Measurements from ENCODE around the gene MEF2C. TPM values are rescaled to one million over a fixed set of nuclear protein-coding genes. Genes with fewer than 3 reads are reported as not detected.

Gene MEF2C
- total RNA-seq, 4 donors from 2014 or later, result 51.0 to 78.6 (median 65.7) TPM

DNA sequence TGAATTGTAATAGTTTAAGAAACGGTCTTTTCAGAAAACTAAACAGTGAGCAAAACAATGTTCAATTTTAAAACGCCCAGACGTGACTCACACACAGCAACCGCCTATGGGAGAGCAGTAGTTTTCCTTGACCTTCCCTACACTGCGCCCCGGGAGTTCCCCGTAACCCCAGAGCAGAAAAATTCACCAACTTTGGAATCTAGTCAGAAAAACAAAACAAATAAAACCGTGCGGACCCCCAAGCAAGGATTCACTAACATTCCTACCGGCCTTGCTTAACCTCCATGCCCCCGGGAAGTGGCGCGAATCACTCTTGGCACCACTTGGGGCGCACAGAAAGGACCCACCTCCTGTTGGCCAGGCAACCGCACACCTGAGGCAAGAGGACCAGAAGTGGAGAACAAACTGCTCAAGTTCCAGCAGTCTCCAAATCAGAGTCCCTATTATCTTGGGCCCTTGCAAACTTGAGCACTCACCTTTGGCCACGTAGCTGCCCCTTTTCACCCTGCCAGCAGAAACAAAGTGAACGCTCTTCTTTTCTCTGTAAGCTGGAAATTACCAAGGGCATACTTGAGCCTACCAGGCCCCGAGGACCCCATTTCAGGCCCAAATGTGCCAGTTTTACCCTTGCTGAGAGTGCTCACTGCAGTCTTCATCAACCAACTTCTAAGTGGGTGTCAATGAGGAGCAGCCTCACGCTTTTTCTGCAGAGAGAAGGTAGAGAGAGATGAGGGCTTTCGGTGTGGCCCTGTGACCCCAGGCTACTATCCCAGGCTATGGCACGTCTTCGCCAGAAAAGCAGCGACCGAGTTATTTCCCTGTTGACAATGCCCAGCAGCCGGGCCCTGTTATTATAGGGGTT lies 189.7 kb downstream of the MEF2C start:
- DNase-seq, result no peak
- no peak overlapping the region for H3K4me3 ChIP-seq (replicated peaks in 1 of 3)
- H3K27me3 ChIP-seq, result peaks cover 74% of the 10 kb centered on the region
- H3K4me1 ChIP-seq, result peaks cover 4 to 30% of the 10 kb centered on the region in 2 donors
- no peaks in the 10 kb centered on the region for H3K9me3 ChIP-seq
- TF ChIP-seq, protein P1, sequence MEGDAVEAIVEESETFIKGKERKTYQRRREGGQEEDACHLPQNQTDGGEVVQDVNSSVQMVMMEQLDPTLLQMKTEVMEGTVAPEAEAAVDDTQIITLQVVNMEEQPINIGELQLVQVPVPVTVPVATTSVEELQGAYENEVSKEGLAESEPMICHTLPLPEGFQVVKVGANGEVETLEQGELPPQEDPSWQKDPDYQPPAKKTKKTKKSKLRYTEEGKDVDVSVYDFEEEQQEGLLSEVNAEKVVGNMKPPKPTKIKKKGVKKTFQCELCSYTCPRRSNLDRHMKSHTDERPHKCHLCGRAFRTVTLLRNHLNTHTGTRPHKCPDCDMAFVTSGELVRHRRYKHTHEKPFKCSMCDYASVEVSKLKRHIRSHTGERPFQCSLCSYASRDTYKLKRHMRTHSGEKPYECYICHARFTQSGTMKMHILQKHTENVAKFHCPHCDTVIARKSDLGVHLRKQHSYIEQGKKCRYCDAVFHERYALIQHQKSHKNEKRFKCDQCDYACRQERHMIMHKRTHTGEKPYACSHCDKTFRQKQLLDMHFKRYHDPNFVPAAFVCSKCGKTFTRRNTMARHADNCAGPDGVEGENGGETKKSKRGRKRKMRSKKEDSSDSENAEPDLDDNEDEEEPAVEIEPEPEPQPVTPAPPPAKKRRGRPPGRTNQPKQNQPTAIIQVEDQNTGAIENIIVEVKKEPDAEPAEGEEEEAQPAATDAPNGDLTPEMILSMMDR (IDR thresholded peaks at IDR 0.05), result no peak
- TF ChIP-seq POLR2A (IDR thresholded peaks at IDR 0.05), result no peak
- no peak overlapping the region for H3K27ac ChIP-seq
- 18 to 21% methylated on average over 25 of the region's 25 CpGs for WGBS, 2 donors
- intact Hi-C loops (cut with DNase I), result loop anchor here (5.0 kb wide), 1 partner anchor 911 kb away; no protein-coding TSS in a partner anchor
- no peaks in the 10 kb centered on the region for H3K36me3 ChIP-seq

DNA sequence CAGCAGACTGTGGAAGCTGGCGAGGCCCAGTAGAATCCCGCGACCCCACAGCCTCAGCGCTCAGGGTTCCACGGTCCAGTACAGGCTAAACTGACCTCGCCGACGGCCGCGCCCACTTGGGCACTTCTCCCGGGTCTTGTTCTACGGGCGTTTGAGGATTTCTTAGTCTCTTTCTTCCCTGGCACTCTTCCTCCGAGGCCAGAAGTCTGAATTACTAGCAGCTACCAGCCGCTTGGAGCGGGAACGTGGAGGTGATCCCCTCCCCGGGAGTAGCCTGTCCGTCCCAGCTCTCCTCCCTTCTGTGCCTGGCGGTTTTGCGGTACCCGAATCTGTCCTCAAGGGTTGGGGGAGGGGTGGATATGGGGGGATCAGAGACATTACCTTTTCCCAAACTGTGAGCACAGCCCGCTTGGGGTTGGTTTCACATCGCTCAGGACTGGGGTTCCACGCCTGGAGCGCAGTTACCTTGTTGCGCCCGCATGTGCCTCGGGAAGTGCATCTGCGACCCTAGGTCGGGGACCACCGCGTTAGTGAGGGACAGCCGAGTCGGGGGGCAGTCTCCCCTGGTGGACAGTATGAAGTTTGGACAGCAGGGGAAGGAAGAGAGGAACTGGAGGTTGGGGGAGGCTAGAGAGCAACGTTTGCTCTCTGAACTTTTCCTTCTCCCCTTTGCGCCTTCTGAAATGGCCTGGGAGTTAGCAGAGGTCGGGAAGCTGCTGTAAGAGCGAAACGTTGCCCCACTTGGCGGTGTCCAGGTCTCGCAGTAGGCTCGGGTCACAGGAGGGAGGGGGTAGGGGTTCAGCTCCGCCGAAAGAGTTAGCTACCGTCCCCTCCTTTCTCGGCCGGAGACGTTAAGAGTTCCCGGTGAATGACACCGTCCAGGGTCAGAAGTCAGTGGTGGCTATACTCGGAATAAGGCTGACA lies 190.8 kb downstream of the MEF2C start:
- H3K27me3 ChIP-seq, result peaks cover 85% of the 10 kb centered on the region
- peaks cover 4 to 30% of the 10 kb centered on the region in 2 donors for H3K4me1 ChIP-seq
- intact Hi-C loops (cut with DNase I), result loop anchor here (5.0 kb wide), 1 partner anchor 910 kb away; no protein-coding TSS in a partner anchor

DNA sequence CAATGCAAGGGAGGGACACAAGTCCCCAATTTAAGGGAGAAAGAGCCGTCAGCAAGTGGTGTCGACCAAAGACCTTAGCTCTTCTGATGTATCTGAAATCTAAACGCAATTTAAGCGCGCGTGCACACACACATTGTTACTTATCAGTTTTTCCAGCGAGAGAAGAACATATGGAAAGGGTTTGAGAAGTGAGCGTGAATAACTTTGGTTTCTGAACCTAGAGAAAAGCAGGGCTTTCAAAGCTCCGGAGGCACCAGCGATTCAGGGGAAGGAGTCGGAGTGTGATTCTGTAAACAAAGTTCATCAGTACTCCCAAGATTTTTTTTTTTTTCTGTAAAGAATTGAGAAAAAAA lies 191.8 kb downstream of the MEF2C start:
- H3K4me3 ChIP-seq (replicated peaks in 1 of 3), result no peak overlapping the region
- H3K27ac ChIP-seq, result no peak overlapping the region
- DNase-seq, result no peak
- H3K36me3 ChIP-seq, result no peaks in the 10 kb centered on the region
- peaks cover 4 to 30% of the 10 kb centered on the region in 2 donors for H3K4me1 ChIP-seq
- peaks cover 92% of the 10 kb centered on the region for H3K27me3 ChIP-seq
- H3K9me3 ChIP-seq, result no peaks in the 10 kb centered on the region
- WGBS, 2 donors, result 6% methylated on average over 11 of the region's 11 CpGs
- intact Hi-C loops (cut with DNase I), result loop anchor here (5.0 kb wide), 1 partner anchor 909 kb away; no protein-coding TSS in a partner anchor
- TF ChIP-seq, protein P1 (IDR thresholded peaks at IDR 0.05), result no peak
- TF ChIP-seq POLR2A (IDR thresholded peaks at IDR 0.05), result no peak

More for the DNA sequence above, 190.8 kb downstream of the MEF2C start:
- Histone ChIP-seq H3K4me3 (replicated peaks in 1 of 3) (no peak overlapping the region), H3K9me3 (no peaks in the 10 kb centered on the region), H3K27ac (no peak overlapping the region), H3K36me3 (no peaks in the 10 kb centered on the region)
- DNase-seq, result no peak
- TF ChIP-seq, protein P1 (IDR thresholded peaks at IDR 0.05), result no peak
- WGBS, 2 donors, result 5 to 8% methylated on average over 50 to 52 of the region's 52 CpGs

GRCh38 chr5:88690409-88691229 lies 192.4 kb downstream of the MEF2C start:
- intact Hi-C loops (cut with DNase I), result loop anchor here (5.0 kb wide), 1 partner anchor 908 kb away; no protein-coding TSS in a partner anchor
- H3K4me3 ChIP-seq (replicated peaks in 1 of 3), result peak overlapping the region in 1 of 3 donors; percentile 12
- no peak overlapping the region for H3K27ac ChIP-seq
- peaks cover 4 to 30% of the 10 kb centered on the region in 2 donors for H3K4me1 ChIP-seq
- peaks cover 92% of the 10 kb centered on the region for H3K27me3 ChIP-seq
- 5 to 6% methylated on average over 47 of the region's 47 CpGs for WGBS, 2 donors
- peak; percentile 59 to 67 for DNase-seq
- H3K36me3 ChIP-seq, result no peaks in the 10 kb centered on the region
- TF ChIP-seq POLR2A (IDR thresholded peaks at IDR 0.05), result no peak
- TF ChIP-seq, protein P1 (IDR thresholded peaks at IDR 0.05), result peak; percentile 78 to 98 (median 89)
- no peaks in the 10 kb centered on the region for H3K9me3 ChIP-seq
